ENCODE results near the gene ALDH3A1. TPM values are rescaled to one million over a fixed set of nuclear protein-coding genes. Genes with fewer than 3 reads are reported as not detected.

ALDH3A1 gene
- total RNA-seq, 1 experiment from 2014 or later, result 0.39 TPM

- Histone ChIP-seq H2AFZ (ENCODE audit: low read length) (no peak overlapping the region), H3K14ac (ENCODE audit: insufficient read depth, low read length) (no peak overlapping the region), H2BK120ac (ENCODE audit: low read depth, low read length, poor library complexity, severe bottlenecking) (no peak overlapping the region), H2BK12ac (ENCODE audit: insufficient read length, low read depth, low read length) (no peak overlapping the region), H4K5ac (ENCODE audit: insufficient read length, low read depth, low read length) (no peak overlapping the region), H2BK20ac (ENCODE audit: low read depth, low read length, poor library complexity, severe bottlenecking) (no peak overlapping the region), H4K8ac (replicated peaks; ENCODE audit: insufficient read length, low read depth, low read length) (no peak overlapping the region), H2BK5ac (ENCODE audit: insufficient read length, low read length) (no peak overlapping the region), H3K56ac (ENCODE audit: insufficient read length, low read depth, low read length) (no peak overlapping the region), H3K27ac (ENCODE audit: insufficient read length, low read depth, low read length) (no peak overlapping the region), H3K23me2 (ENCODE audit: insufficient read length, low read depth, low read length, poor library complexity, severe bottlenecking) (no peaks in the 10 kb centered on the region), H3K79me2 (ENCODE audit: insufficient read depth, low read length) (no peaks in the 10 kb centered on the region), H3K4ac (ENCODE audit: low read depth, low read length) (no peak overlapping the region), H3K23ac (ENCODE audit: insufficient read length, low read depth, low read length) (no peak overlapping the region), H4K20me1 (ENCODE audit: control insufficient read depth, insufficient read depth, insufficient read length) (no peaks in the 10 kb centered on the region), H2BK15ac (ENCODE audit: low read depth, low read length) (no peak overlapping the region), H3K9me3 (ENCODE audit: control insufficient read depth, low read depth, low read length) (no peaks in the 10 kb centered on the region), H3K9ac (ENCODE audit: extremely low read depth, insufficient read length, low read length) (no peak overlapping the region), H4K91ac (ENCODE audit: insufficient read length, low read depth, low read length) (no peak overlapping the region), H3K4me2 (ENCODE audit: insufficient read depth, insufficient read length, low read length) (no peak overlapping the region), H2AK5ac (ENCODE audit: insufficient read length, low read length) (no peak overlapping the region), H3K4me1 (ENCODE audit: insufficient read depth, low read length) (no peaks in the 10 kb centered on the region), H3K27me3 (ENCODE audit: insufficient read depth, low read length) (no peaks in the 10 kb centered on the region), H3K18ac (ENCODE audit: insufficient read length, low read depth, low read length) (no peak overlapping the region), H3K79me1 (ENCODE audit: insufficient read depth, low read depth, low read length, poor library complexity, severe bottlenecking) (no peaks in the 10 kb centered on the region), H3T11ph (ENCODE audit: low read length) (no peak overlapping the region)
- Mint-ChIP-seq H3K4me1 (no peaks in the 10 kb centered on the region), H3K27ac (peak overlapping the region in 1 of 3 experiments; percentile 15; a peak in 1 of 7 replicates), H3K9me3 (no peaks in the 10 kb centered on the region), H3K27me3 (ENCODE audit: low read depth) (peaks cover 7% of the 10 kb centered on the region), H3K4me3 (no peak overlapping the region), H3K36me3 (ENCODE audit: insufficient read depth in 1 of 3, low read depth in 3 of 3) (no peaks in the 10 kb centered on the region)
- no peak for DNase-seq
- no peak for TF ChIP-seq CTCF (conservative IDR thresholded peaks at IDR 0.05)
- WGBS (ENCODE audit: extremely low coverage, insufficient read length, low lambda C conversion rate), result no CpG with 5 or more reads among the region's 11 CpGs
These were observed 16.5 kb downstream of the ALDH3A1 start for GRCh38 chr17:19731626-19732025.
